GM19023 (cell line): ENCODE data around the gene LIFR.
"Not testable (repeated sequence)": the region's sequence is repeated elsewhere in the genome, so short reads cannot be mapped to it uniquely, and the experiment has no call there.

Source experiments
- ATAC-seq: cut with Tn5 transposase; IDR thresholded peaks from one replicate; pipeline ENCODE4 v1.9.1; 2021; ENCODE audit warnings: mild to moderate bottlenecking, moderate library complexity; ENCODE audit not compliant: unreplicated experiment

LIFR gene

DNA sequence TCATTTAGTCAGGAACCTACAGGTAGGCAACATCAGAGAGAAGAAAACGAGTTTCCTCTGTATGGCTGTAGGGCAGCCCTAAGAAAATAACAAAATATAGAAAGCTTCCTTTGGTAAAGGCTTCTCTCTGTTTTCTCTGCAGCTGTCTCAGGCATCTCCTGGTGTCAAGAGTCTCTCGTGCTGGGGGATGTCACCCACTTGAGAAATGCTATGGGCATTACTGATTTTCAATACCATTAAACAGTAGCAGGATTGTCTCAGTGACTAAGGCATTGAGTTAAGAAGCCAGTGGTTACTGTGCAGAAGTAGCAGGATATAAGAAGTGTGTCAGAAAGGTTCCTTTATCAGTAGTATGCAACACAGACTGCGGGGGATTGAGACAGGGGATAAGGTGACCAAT, 32.4 kb downstream of the LIFR start:
- no peak for ATAC-seq

DNA sequence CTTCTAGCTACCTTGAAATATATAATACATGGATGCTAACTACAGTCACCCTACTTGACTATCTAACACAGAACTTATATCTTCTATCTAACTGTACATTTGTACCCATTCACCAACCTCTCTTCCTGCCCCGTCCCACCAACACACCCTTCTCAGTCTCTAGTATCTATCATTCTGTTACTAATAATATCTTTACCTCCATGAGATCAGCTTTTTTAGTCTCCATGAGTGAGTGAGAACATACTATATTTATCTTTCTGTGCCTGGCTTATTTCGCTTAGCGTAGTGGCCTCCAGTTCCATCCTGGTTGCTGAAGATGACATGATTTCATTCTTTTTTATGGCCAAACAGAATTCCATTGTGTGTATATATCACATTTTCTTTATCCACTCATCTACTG, 37.0 kb downstream of the LIFR start:
- no peak for ATAC-seq

DNA sequence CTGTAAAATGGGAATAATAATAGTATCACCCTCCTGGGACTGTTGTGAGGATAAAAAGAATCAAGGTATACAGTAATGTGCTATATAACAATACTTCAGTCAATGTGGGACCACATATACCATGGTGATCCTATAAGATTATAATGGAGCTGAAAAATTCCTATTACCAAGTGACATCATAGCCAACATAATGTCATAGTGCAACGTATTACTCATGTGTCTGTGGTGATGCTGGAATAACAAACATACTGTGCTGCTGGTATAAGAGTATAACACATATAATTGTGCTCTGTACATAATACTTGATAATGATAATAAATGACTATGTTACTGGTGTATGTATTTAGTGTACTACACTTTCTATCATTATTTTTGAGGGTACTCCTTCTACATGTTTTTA, 38.1 kb downstream of the LIFR start:
- no peak for ATAC-seq

DNA sequence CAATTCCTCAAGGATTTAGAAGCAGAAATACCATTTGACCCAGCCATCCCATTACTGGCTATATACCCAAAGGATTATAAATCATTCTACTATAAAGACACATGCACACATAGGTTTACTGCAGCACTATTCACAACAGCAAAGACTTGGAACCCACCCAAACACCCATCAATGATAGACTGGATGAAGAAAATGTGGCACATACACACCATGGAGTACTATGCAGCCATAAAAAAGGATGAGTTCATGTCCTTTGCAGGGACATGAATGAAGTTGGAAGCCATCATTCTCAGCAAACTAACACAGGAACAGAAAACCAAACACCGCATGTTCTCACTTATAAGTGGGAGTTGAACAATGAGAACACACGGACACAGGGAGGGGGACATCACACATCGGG, 39.8 kb downstream of the LIFR start:
- ATAC-seq = not testable (repeated sequence)

DNA sequence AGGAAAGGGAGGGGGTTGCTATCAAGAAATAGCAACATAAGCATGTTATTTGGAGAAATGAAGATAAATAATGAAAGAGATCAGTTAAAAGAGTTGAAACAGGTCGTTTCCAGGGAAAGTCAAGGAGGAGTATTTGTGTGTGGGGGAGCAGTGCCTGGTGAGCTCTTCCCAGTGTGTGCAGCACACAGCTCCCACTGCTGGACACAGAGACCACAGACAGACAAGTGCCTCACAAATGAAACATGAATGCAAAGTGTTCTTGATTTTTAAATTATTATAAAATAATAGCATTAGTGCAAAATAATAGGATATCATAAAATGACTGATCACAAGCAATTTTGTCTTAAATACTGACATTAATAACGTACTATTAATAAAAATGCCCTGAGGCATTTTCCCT, 40.8 kb downstream of the LIFR start:
- no peak for ATAC-seq

DNA sequence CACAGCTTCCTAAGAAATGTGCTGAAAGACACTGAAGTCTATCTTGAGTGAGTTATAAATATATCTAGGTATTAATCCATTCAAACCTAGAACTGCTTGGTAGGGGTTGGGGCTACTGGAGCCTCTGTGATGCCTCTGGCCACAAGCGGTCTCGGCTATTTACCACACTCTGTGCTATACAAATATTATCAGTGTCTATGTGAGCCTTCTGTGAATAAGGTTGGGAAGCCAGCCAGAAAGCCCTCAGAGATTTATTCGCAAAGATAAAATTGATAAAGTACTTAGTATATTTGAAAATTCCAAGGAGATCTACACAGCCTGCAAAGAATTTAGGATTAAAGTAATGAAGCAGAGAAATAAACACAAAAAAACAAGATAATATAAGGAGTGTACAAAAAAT, 41.4 kb downstream of the LIFR start:
- ATAC-seq = no peak

DNA sequence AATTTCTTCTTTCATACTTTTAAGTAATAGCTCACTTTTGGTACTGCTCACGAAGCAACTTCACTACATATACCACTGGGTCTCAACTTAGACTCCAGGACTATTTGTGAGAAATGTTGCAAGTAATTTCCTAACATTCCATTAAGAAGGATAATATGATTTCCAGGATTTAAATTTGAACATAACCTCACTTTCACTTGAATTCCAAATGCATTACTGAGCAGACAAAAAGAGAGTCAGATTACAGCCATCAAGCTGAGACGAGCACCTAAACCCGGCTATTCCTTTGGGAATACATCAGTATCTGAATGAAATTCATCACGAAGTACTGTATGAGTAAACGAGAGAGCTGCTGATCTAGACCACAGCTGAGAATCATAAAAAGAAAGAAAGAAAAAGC, 47.3 kb downstream of the LIFR start:
- ATAC-seq = no peak

DNA sequence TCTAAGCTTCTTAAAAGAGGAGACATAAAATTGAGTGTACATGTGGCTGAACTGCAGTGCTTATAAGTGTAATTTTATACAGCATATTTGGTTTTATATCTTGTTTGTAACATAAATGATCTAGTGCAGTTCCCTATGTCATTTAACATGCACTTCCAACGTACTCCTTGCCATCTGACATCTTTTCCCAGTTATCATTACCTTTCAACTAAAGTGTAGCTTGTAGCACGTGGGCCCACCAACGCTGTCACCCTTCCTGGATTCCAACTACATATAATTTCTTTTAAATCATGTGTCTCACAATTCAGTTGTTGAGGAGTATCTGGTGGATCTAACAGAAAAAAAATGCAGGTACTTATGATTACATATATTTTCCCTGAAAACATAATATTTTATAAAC, 50.1 kb downstream of the LIFR start:
- no peak for ATAC-seq

DNA sequence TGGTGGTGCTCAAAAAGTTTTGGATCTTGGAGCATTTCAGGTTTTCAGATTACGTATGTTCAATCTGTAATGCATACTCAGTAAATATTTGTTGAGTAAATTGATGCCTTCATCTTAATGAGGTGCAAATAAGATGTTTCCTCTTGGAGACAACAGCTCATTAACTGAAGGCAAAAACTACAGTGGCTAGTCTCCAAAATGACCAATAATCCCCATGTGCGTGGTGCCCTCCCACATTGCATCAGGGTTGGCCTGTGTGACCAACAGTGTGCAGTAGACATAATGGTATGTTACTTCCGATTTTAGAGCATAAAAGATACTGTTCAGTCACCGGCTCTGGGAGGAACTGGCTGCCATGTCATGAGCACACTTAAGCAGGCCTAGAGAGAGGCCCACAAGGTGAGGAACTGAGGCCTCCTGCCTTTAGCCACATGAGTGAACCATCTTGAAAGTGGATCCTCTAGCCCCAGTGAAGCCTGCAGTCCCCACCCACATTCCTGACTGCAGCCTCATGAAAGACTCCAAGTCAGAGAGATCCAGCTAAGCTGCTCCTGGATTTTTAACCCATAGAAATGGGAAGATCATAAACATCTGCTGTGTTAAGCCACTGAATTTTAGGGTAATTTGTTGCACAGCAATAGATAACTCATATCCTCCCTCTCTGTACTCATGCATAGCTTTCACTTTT, 55.7 kb downstream of the LIFR start:
- no peak for ATAC-seq

DNA sequence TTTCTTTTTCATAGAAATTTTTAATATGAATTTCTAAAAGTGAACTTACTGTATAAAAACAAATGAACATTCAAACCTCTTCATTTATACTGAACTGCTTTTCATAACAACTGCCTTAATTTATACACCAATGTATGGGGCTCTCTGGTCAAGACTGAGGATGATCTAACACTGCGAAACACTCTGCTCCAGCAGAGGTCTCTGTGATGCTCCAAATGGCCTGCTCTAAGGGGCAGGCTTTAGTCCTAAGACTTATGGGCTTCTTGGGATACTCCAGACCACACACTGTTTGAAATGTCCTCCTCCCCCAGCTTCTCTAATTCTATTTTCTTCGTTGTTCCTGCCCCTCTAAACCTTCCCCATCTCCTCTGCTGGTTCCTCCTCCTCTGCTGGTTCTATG, 58.5 kb downstream of the LIFR start:
- ATAC-seq = no peak

DNA sequence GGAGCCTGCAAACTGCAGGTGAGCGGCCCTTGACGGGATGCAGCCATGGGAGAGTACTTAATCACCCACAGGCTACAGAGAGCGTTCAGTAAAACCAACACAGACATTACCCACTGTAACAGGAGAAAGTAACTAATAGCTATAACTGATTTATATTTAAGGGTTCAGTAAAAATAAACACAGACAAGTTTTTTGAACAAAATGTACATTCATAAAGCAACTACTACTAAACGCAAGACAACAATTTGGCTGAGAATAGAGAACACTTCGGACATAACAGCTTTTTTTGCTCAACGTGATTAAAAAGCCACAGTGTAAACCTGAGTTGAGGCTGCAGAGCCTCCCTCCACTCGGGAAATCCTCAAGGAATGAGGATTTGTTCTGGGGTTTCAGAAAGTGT, 61.7 kb downstream of the LIFR start:
- ATAC-seq = no peak

DNA sequence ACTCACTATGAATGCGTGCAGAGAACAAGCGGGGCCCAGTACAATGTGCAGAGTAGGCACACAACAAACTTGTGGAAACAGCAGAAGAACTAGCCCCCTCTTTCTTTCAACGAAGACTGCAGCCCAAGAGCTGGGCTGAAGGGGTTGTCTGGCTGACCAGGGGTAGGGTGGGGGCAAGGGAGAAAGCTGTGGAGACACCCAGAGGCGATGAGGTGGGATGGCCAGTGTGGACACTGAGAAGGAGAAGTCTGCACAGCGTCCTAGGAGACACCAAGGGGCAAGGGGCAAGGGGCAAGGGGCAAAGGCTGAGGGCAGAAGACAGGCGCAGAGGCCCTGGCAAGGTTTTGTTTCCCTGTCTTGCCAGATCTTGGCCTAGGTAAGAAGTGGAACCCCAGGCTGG, 62.3 kb downstream of the LIFR start:
- no peak for ATAC-seq

DNA sequence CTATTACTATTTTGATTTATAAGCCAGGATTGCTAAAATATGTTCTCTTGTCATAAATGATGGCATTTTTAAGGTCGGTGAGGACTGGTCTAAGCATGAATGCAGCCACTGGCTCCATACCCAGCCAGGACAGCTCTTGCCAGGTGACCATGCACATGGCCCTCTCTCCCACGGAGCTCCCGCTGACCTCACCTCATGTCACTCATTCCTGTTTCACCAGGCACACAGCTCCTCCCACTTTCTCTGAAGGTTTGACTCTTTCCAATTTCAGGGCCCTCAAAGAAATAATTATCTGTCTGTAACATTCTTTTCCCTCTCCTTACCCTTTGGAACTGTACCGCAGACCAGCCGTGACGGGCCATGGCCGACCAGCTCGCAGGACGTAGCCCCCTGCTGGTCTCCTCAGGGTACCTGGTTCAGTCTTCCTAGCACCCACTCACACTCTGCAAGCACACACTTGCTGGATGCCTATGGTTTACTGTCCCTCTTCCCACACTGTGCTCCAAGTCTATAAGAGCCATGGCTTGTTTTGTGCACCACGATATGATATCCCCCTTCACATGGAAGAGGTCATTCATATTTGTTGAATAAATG, 72.5 kb downstream of the LIFR start:
- ATAC-seq = no peak

DNA sequence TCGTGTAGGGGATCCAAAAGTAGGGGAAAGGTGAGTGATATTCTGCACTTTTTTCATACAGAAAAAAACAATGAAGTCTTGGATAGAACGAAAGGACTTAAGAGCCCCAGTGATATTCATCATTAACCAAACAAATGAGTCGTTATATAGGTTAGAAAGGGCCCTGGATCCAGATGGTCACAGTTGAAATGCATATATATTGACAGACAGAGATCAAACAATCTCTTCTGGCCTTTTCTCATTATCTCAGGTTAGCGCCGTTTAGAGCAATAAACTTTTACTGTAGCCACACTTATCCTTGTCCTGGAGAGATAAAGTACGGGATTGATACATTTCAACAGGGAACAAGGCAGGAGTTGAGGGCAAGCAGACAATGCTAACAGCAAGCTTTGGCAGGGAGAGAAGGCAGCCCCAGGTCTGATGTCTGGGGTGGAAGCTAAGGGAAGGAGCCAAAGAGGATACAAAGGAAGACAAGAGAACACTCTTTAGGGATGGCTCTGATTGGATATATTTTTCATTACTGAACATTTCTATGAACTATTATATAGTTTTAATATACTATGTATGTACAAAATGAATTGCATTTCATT, 77.0 kb downstream of the LIFR start:
- ATAC-seq = no peak

DNA sequence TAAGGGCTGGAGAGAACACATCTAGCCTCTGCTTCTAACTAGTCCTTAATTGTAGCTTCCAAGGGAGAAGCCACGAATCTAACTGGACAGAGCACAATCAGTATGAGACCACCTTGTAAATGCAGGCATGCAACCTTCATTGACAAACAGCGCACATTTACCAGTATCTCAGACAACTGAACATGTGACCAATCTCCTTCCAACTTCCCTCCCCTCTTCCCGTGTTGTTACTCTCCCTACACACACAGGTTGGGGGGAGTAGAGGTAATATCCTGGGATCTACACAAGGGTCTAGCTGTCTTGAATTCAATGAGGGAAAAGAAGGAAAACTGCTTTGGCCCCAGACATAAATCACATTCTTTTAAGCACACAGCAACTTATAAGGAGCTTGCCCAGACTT, 77.6 kb downstream of the LIFR start:
- ATAC-seq = no peak

DNA sequence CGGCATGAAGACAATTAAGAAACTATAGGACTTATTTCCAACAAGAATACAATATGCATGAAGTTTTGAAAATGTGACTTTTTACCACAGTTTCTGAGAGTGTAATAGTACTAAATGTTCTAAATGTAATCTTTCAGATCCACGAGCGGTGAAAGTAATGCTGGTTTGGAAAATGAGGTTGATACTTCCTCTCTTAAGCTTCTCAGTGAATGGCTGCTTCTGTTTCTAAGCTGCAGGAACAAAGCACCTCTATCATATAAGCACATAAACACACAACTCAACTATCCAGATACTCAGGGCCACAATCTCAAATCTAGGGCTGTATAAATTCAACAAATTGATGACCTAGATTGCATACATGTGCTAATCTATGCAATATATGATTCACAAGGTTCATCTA, 78.3 kb downstream of the LIFR start:
- ATAC-seq = no peak

DNA sequence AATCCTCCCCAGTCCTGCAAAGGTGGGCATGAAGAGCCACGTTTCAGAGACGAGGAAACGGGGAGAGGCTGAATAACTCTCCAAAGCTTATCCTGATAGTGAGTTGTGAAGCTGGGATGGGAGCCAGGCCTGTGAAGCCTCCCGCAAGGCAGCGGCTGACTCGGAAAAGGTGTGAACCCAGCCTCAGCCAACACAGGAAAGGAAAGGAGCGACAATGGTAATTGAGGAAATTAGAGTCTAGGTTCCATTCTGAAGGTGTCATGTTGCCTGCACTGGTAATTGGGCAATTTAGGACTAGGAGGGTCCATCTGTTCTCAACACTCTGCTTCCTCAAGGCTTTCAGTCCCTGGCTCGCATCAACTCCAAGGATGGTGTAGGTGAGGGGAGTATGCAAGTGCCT, 83.4 kb downstream of the LIFR start:
- no peak for ATAC-seq

DNA sequence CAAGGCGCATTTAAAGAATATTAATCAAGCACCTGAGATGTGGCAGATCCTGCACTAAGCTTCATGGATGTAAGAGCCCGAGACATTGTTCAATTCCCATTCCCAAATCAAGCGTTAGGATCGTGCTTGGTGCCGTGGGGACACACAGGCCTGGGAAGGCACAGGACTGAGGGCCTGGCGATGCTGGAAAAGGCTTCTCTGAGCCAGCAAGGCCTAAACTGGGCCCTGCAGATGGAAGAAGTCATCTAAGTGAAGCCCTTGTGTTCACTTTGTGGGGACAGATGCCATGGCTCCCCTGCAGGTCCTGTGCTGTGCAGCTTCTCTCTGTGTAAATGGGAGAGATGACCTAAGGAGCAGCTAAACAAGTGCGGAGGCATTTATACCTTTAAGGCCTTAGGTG, 83.9 kb downstream of the LIFR start:
- no peak for ATAC-seq

DNA sequence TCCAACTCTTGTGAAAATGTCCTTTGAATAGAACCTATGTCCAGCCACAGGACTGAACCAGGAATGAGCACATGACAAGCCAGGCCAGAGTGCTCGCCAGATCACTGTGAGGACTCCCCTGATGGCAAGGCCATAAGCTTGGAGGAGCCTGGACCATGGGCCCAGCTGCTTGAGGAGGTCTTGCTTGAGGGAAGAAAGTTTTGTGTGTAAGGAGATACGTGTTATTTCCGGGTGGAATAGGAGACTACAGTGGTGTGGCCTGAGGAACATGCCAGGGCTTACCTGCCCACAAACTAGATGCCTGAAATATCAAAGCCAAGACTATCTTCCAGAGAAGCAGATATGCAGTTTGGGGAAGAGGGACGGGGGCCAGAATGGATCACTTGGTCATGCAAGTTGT, 84.7 kb downstream of the LIFR start:
- ATAC-seq = no peak

DNA sequence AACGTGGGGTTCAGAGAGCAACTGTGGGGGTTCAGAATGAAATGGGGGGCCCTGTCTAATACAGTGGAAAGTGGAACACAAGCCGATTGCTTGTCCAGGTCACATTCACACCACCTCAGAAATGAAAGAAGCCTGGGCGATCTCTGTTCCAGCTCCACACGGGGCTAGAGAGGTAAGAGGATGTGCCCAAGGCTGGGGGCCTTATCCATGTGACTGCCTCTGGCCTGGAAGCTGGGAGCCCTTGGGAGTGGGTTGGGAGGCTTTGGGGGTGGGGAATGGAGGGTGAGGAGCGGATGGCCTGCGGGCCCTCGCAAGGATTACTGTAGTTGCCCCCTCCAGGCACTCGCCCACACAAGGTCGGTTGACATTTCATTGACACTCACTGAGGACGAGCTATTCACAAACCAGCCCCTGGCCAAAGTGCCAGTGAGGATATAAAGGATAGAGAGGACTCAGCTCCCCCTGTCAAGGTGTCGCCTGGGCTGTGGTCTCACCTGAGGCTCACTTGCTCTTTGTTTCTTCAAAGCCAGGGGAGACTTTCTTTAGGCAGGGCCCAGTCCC, 86.7 kb downstream of the LIFR start:
- ATAC-seq = no peak

DNA sequence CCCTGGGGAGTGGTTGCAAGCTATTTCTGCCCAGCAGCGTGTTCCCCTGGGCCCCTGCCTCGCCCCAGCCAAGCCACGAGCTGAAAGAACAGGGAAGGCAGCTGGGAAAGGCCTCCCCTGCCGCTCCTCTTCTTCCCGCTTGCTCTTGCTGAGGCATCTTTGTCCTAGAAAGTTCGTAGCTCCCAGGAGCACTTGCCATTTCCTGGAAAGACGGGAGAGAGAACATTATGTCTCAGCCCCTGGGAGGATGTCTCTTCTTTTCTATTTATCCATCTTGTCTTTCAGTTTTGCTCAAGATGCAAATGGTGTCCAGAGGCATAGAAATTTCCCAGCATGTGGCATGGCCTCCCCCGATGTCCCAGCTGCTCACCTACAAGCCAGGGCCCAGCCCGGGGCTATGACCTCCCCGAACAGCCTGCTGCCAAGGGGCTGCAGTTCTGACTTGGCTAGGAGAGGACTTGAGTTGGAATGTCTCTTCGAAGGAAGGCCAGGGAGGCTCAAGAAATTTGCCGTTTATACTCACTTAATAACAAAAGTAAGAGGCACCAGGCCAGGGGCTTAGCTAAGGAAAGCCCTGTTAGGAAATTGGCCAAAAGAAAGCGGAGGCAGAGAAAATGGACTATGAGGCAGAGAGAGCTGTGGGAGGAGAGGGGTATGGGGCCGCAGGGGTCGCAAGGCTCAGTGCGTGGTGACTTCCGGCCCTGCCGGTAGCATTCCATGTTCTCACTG, 87.3 kb downstream of the LIFR start:
- no peak for ATAC-seq

DNA sequence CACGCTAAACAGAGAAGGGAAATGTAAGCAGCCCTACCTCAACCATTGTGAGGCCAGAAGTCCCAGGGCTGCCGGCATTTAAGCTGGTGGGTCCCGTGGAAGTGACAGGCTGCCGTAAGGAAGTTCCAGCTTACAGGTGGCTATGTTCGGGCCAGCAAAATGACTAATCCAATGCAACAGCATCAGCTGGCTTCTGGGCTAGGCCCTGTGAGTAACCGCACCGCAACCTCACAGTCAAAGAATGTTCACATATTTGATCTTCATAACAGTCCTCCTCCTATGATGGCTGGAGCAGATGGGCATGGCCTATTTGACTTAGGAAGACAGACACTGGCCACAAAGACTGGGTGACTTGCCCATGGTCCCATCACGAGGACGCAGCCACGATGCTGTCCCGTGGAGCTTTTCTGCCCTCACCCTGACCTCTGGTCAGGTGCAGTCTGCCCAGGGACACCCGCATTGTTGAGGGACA, 88.2 kb downstream of the LIFR start:
- no peak for ATAC-seq
